SK-N-SH (cell line): ENCODE results near the gene BICD2. TPM values are rescaled to one million over a fixed set of nuclear protein-coding genes. Genes with fewer than 3 reads are reported as not detected.

Experiments used
- CTCF ChIA-PET: fragments of 300-600, 350-600 bp; formaldehyde crosslinking; extraction: SDS; loops from one replicate; lab custom pipeline; 2021; lab: Yijun Ruan, JAX
- POLR2A ChIA-PET: fragments of 350-600 bp; sonication (Branson Sonifier 250); formaldehyde crosslinking; extraction: SDS; loops from one replicate; lab custom pipeline; 2020; ENCODE audit warnings: antibody characterized with exemption, inconsistent platforms; lab: Yijun Ruan, JAX
- DNase-seq: peaks from one replicate; pipeline ENCODE4 v3.0.0; 2012
- H2AFZ ChIP-seq: fragments of 200-600 bp; sonication (generic); 2 replicates; pipeline ENCODE4 v1.8.1; 2016; ENCODE audit warnings: antibody characterized with exemption, mild to moderate bottlenecking, low read depth
- H3F3A ChIP-seq: fragments of 200-600 bp; sonication (generic); replicated peaks from 2 replicates; pipeline ENCODE3; 2016; ENCODE audit warnings: antibody characterized with exemption, mild to moderate bottlenecking; ENCODE audit not compliant: insufficient read depth
- H3K27ac ChIP-seq, 2 experiments: fragments of 200-500 bp in 1 of 2; fragments of 200-600 bp in 1 of 2; sonication (Bioruptor generic) in 1 of 2; sonication (generic), shearing (Covaris generic) in 1 of 2; 2 replicates each; pipeline versions ENCODE4 v1.5.1 to v1.6.1; 2014 to 2016; ENCODE audit warnings: low read depth in 2 of 2, inconsistent platforms in 1 of 2, low read length in 1 of 2, mild to moderate bottlenecking in 1 of 2, mixed read lengths in 1 of 2
- H3K27me3 ChIP-seq: fragments of 200-600 bp; sonication (generic), shearing (Covaris generic); 2 replicates; pipeline ENCODE4 v1.6.1; 2016; ENCODE audit warnings: mixed run types; ENCODE audit not compliant: insufficient read depth
- H3K36me3 ChIP-seq, 2 experiments: fragments of 200-500 bp in 1 of 2; fragments of 200-600 bp in 1 of 2; sonication (Bioruptor generic) in 1 of 2; sonication (generic) in 1 of 2; replicated peaks in 1 of 2; 2 replicates each; pipeline versions ENCODE3 to v1.5.1; 2014 to 2016; ENCODE audit warnings: low read length in 1 of 2, mild to moderate bottlenecking in 1 of 2; ENCODE audit not compliant: insufficient read depth in 2 of 2, control insufficient read depth in 1 of 2
- H3K4me1 ChIP-seq, 2 experiments: fragments of 200-500 bp in 1 of 2; fragments of 200-600 bp in 1 of 2; sonication (Bioruptor generic) in 1 of 2; sonication (generic), shearing (Covaris generic) in 1 of 2; 2 replicates each; pipeline versions ENCODE4 v1.5.1 to v1.6.1; 2014 to 2016; ENCODE audit warnings: low read depth in 1 of 2, low read length in 1 of 2, mixed run types in 1 of 2; ENCODE audit not compliant: insufficient read depth in 2 of 2, control insufficient read depth in 1 of 2
- H3K4me2 ChIP-seq: fragments of 200-600 bp; sonication (generic), shearing (Covaris generic); 2 replicates; pipeline ENCODE4 v1.6.1; 2017; ENCODE audit warnings: mixed run types
- H3K4me3 ChIP-seq, 2 experiments: fragments of 200-500 bp in 1 of 2; fragments of 200-600 bp in 1 of 2; sonication (Bioruptor generic) in 1 of 2; sonication (generic), shearing (Covaris generic) in 1 of 2; 2 replicates each; pipeline versions ENCODE4 v1.5.1 to v1.8.1; 2014 to 2016; ENCODE audit warnings: low read depth in 2 of 2, inconsistent platforms in 1 of 2, low read length in 1 of 2, mild to moderate bottlenecking in 1 of 2, mixed read lengths in 1 of 2, moderate library complexity in 1 of 2
- H3K79me2 ChIP-seq: fragments of 200-600 bp; sonication (generic); 2 replicates; pipeline ENCODE4 v1.8.1; 2017; ENCODE audit warnings: mild to moderate bottlenecking; ENCODE audit not compliant: insufficient read depth
- H3K9ac ChIP-seq: fragments of 200-600 bp; sonication (generic); 2 replicates; pipeline ENCODE4 v1.6.1; 2017; ENCODE audit warnings: mixed run types
- H3K9me2 ChIP-seq: fragments of 200-600 bp; sonication (generic); 2 replicates; pipeline ENCODE4 v1.6.1; 2017; ENCODE audit warnings: mixed run types
- H3K9me3 ChIP-seq: fragments of 200-600 bp; sonication (generic); 2 replicates; pipeline ENCODE4 v1.6.1; 2017; ENCODE audit warnings: mixed run types, mild to moderate bottlenecking, moderate library complexity
- H4K20me1 ChIP-seq: fragments of 200-600 bp; sonication (generic); 2 replicates; pipeline ENCODE4 v1.6.1; 2017; ENCODE audit warnings: mild to moderate bottlenecking, mixed run types; ENCODE audit not compliant: insufficient read depth
- CTCF ChIP-seq: fragments of 200-600 bp; sonication (generic); IDR thresholded peaks from 2 replicates; pipeline ENCODE4 v1.6.1; 2017; ENCODE audit warnings: antibody characterized with exemption, mild to moderate bottlenecking, moderate library complexity
- ELF1 ChIP-seq: IDR thresholded peaks from 2 replicates; pipeline ENCODE4 v1.4.0; 2012
- EP300 ChIP-seq, 2 experiments: IDR thresholded peaks; 2 replicates each; pipeline versions ENCODE4 v1.4.0 to v1.6.1; 2012; ENCODE audit warnings: borderline replicate concordance in 1 of 2, low read depth in 1 of 2, low read length in 1 of 2
- FOXJ3 ChIP-seq: sonication (generic); formaldehyde crosslinking; IDR thresholded peaks from 2 replicates; pipeline ENCODE4 v1.5.1; 2020; ENCODE audit warnings: mild to moderate bottlenecking, missing genetic modification reagents
- FOXM1 ChIP-seq: IDR thresholded peaks from 2 replicates; pipeline ENCODE4 v1.4.0; 2012; ENCODE audit warnings: low read depth, mild to moderate bottlenecking
- GABPA ChIP-seq: IDR thresholded peaks from 2 replicates; pipeline ENCODE4 v1.4.0; 2012; ENCODE audit warnings: low read depth, mild to moderate bottlenecking
- IRF3 ChIP-seq: fragments of 150-350 bp; IDR thresholded peaks from 2 replicates; pipeline ENCODE4 v1.6.1; 2016; ENCODE audit warnings: mild to moderate bottlenecking, low read depth, low read length
- MAX ChIP-seq: IDR thresholded peaks from 2 replicates; pipeline ENCODE4 v1.4.0; 2012; ENCODE audit warnings: low read depth
- NRF1 ChIP-seq: IDR thresholded peaks from 2 replicates; pipeline ENCODE4 v1.6.1; 2012; ENCODE audit warnings: low read depth, mild to moderate bottlenecking, low read length
- PBX3 ChIP-seq: IDR thresholded peaks from 2 replicates; pipeline ENCODE4; 2012
- POLR2AphosphoS5 ChIP-seq: IDR thresholded peaks from 2 replicates; pipeline ENCODE4 v1.6.1; 2012; ENCODE audit warnings: low read depth, low read length
- RCOR1 ChIP-seq: fragments of 150-350 bp; IDR thresholded peaks from 2 replicates; pipeline ENCODE4 v1.6.1; 2017; ENCODE audit warnings: antibody characterized with exemption, low read length
- SIN3A ChIP-seq: IDR thresholded peaks from 2 replicates; pipeline ENCODE4 v1.6.1; 2012; ENCODE audit warnings: low read depth, mild to moderate bottlenecking, low read length, moderate library complexity, borderline replicate concordance
- TAF1 ChIP-seq: IDR thresholded peaks from 2 replicates; pipeline ENCODE4 v1.6.1; 2012; ENCODE audit warnings: low read depth, mild to moderate bottlenecking, low read length, moderate library complexity, borderline replicate concordance
- TCF12 ChIP-seq: IDR thresholded peaks from 2 replicates; pipeline ENCODE4 v1.4.0; 2012
- USF1 ChIP-seq: IDR thresholded peaks from 2 replicates; pipeline ENCODE4 v1.4.0; 2012; ENCODE audit warnings: low read depth, borderline replicate concordance
- USF2 ChIP-seq: fragments of 150-350 bp; IDR thresholded peaks from 2 replicates; pipeline ENCODE4 v1.6.1; 2017; ENCODE audit warnings: antibody characterized with exemption, low read length, low read depth, borderline replicate concordance
- YY1 ChIP-seq: IDR thresholded peaks from 2 replicates; pipeline ENCODE4 v1.4.0; 2012; ENCODE audit warnings: low read depth, mild to moderate bottlenecking
- ZBTB33 ChIP-seq: IDR thresholded peaks from 2 replicates; pipeline ENCODE4 v1.4.0; 2012; ENCODE audit warnings: low read depth, borderline replicate concordance
- WGBS: methylation state at CpG from one replicate; pipeline ENCODE4 v1.1.6; 2017; ENCODE audit warnings: low lambda C conversion rate; 5-methylcytosine and 5-hydroxymethylcytosine counted together
- polyA plus RNA-seq, 3 experiments: library from polyadenylated mRNA; depleted of rRNA; stranded (reverse); fragments of >200 nt; gene quantifications; 2 replicates each; pipeline ENCODE4 v1.2.3, GENCODE V29; 2012

The BICD2 gene
- polyA plus RNA-seq, 1 of the 3 experiments (the other 2 are of a cell fraction): 19.6 TPM

GRCh38 chr9:92740969-92741368, 23.7 kb downstream of the BICD2 start (continued):
- no peak for TF ChIP-seq CTCF
- TF ChIP-seq EP300 (IDR thresholded peaks at IDR 0.05; ENCODE audit: borderline replicate concordance in 1 of 2, low read depth in 1 of 2, low read length in 1 of 2): no peak
- no peak for TF ChIP-seq RCOR1
- TF ChIP-seq GABPA: no peak
- no peak for TF ChIP-seq YY1
- no peak for TF ChIP-seq TCF12
- TF ChIP-seq FOXJ3 (CRISPR knock-in tag): no peak
- no peak for TF ChIP-seq TAF1
- TF ChIP-seq PBX3: no peak
- no peak for TF ChIP-seq USF1

GRCh38 chr9:92740446-92740961, 24.1 kb downstream of the BICD2 start:
- H3K27me3 ChIP-seq: no peaks in the 10 kb centered on the region
- no peaks in the 10 kb centered on the region for H3F3A ChIP-seq
- H3K9me2 ChIP-seq: no peaks in the 10 kb centered on the region
- peaks cover 94% of the 10 kb centered on the region for H4K20me1 ChIP-seq
- H3K27ac ChIP-seq: no peak overlapping the region
- H2AFZ ChIP-seq: no peak overlapping the region
- CTCF ChIA-PET: interaction anchor here (1.2 kb wide), 1 partner anchor 25 kb away, joined by 4 read pairs; no protein-coding TSS in a partner anchor
- no peaks in the 10 kb centered on the region for H3K36me3 ChIP-seq
- DNase-seq: no peak
- no peaks in the 10 kb centered on the region for H3K9me3 ChIP-seq
- H3K79me2 ChIP-seq: peaks cover 97% of the 10 kb centered on the region
- H3K4me3 ChIP-seq: no peak overlapping the region
- POLR2A ChIA-PET: no interaction called here
- WGBS: 84% methylated on average over 7 of the region's 7 CpGs
- H3K9ac ChIP-seq: no peak overlapping the region
- H3K4me1 ChIP-seq: peaks cover 11 to 55% of the 10 kb centered on the region in 2 experiments; a peak in 3 of 4 replicates
- H3K4me2 ChIP-seq: no peak overlapping the region
- TF ChIP-seq MAX (no peak), ZBTB33 (no peak), GABPA (no peak), CTCF (no peak), FOXM1 (no peak), SIN3A (no peak), USF1 (no peak), ELF1 (no peak), NRF1 (no peak), YY1 (no peak), EP300 (IDR thresholded peaks at IDR 0.05; ENCODE audit: borderline replicate concordance in 1 of 2, low read depth in 1 of 2, low read length in 1 of 2) (no peak), IRF3 (no peak), RCOR1 (no peak), POLR2AphosphoS5 (no peak), USF2 (no peak)
